GM12864 (cell line): ENCODE measurements around the gene COL5A2.

Experiments
- DNase-seq: peaks from one replicate; pipeline ENCODE4 v3.0.0-alpha.2; 2011; ENCODE audit warnings: low read depth
- H3K4me3 ChIP-seq: 2 replicates; pipeline ENCODE4 v1.5.1; 2011; ENCODE audit warnings: mild to moderate bottlenecking, low read depth, low read length, control low read depth
- CTCF ChIP-seq: IDR thresholded peaks from 2 replicates; pipeline ENCODE4 v1.5.1; 2011; ENCODE audit warnings: low read depth, mild to moderate bottlenecking, moderate library complexity, low read length, control low read depth, inconsistent platforms; ENCODE audit errors: missing control alignments

The COL5A2 gene

GRCh38 chr2:189066037-189066436, 113.5 kb downstream of the COL5A2 start:
- H3K4me3 ChIP-seq, result no peak overlapping the region
- no peak for TF ChIP-seq CTCF
- no peak for DNase-seq

- DNase-seq, result no peak
- no peak for TF ChIP-seq CTCF
- H3K4me3 ChIP-seq, result no peak overlapping the region
Observed at GRCh38 chr2:189060096-189060642, 119.4 kb downstream of the COL5A2 start.

GRCh38 chr2:189057316-189057715, 122.2 kb downstream of the COL5A2 start:
- TF ChIP-seq CTCF, result no peak
- no peak overlapping the region for H3K4me3 ChIP-seq
- no peak for DNase-seq

GRCh38 chr2:189056200-189057106, 123.1 kb downstream of the COL5A2 start:
- no peak for TF ChIP-seq CTCF
- DNase-seq, result no peak
- no peak overlapping the region for H3K4me3 ChIP-seq

GRCh38 chr2:189050165-189050712, 129.3 kb downstream of the COL5A2 start:
- no peak for TF ChIP-seq CTCF
- no peak for DNase-seq
- H3K4me3 ChIP-seq, result no peak overlapping the region

- DNase-seq, result no peak
- no peak for TF ChIP-seq CTCF
- H3K4me3 ChIP-seq, result no peak overlapping the region
Observed at GRCh38 chr2:189049709-189050164, 129.8 kb downstream of the COL5A2 start.
